Neural cell (in vitro differentiated cells): ENCODE measurements around the gene CPSF3. TPM values are rescaled to one million over a fixed set of nuclear protein-coding genes. Genes with fewer than 3 reads are reported as not detected.

Source experiments
- H2AFZ ChIP-seq: fragments of 200-600, 300-800 bp; sonication (generic), shearing (Covaris generic); 2 replicates; pipeline ENCODE4 v1.6.0; 2014; ENCODE audit warnings: low read depth, mild to moderate bottlenecking, antibody characterized with exemption, low read length, moderate library complexity
- H3F3A ChIP-seq: fragments of 200-600 bp; shearing (Covaris generic); 2 replicates; pipeline ENCODE4 v1.6.1; 2016; ENCODE audit warnings: mild to moderate bottlenecking, moderate library complexity, mixed read lengths, antibody characterized with exemption, low read length; ENCODE audit not compliant: insufficient read depth, poor library complexity, severe bottlenecking
- H3K27ac ChIP-seq: fragments of 200-600, 300-800 bp; sonication (generic), shearing (Covaris generic); 2 replicates; pipeline ENCODE4 v1.5.1; 2014; ENCODE audit warnings: mild to moderate bottlenecking, low read length, moderate library complexity
- H3K27me3 ChIP-seq: fragments of 300-800, 200-600 bp; sonication (generic), shearing (Covaris generic); 2 replicates; pipeline ENCODE4 v1.6.0; 2014; ENCODE audit warnings: mild to moderate bottlenecking, low read depth, low read length, moderate library complexity; ENCODE audit not compliant: insufficient read depth
- H3K36me3 ChIP-seq: fragments of 300-800, 200-600 bp; sonication (generic), shearing (Covaris generic); 2 replicates; pipeline ENCODE4 v1.5.1; 2014; ENCODE audit warnings: mild to moderate bottlenecking, antibody characterized with exemption, low read length, moderate library complexity; ENCODE audit not compliant: insufficient read depth
- H3K4me2 ChIP-seq: fragments of 300-800, 200-600 bp; sonication (generic), shearing (Covaris generic); 2 replicates; pipeline ENCODE4 v1.6.0; 2014; ENCODE audit warnings: mild to moderate bottlenecking, low read length
- H3K4me3 ChIP-seq: fragments of 300-800, 200-600 bp; sonication (generic), shearing (Covaris generic); 2 replicates; pipeline ENCODE4 v1.5.1; 2014; ENCODE audit warnings: mild to moderate bottlenecking, low read length, moderate library complexity
- H3K79me2 ChIP-seq: fragments of 200-600 bp; shearing (Covaris generic); replicated peaks from 2 replicates; pipeline ENCODE4 v1.6.0; 2014; ENCODE audit warnings: mild to moderate bottlenecking, low read length, moderate library complexity; ENCODE audit not compliant: insufficient read depth
- H3K9ac ChIP-seq: fragments of 300-800, 200-600 bp; sonication (generic), shearing (Covaris generic); 2 replicates; pipeline ENCODE4 v1.6.1; 2016; ENCODE audit warnings: mild to moderate bottlenecking, low read length, mixed read lengths
- H3K9me2 ChIP-seq: fragments of 200-600 bp; shearing (Covaris generic); 2 replicates; pipeline ENCODE4 v1.6.1; 2016; ENCODE audit warnings: mild to moderate bottlenecking, low read length, mixed read lengths; ENCODE audit not compliant: insufficient read depth
- H3K9me3 ChIP-seq: fragments of 200-600, 300-800 bp; sonication (generic), shearing (Covaris generic); 2 replicates; pipeline ENCODE4 v1.6.1; 2016; ENCODE audit warnings: mild to moderate bottlenecking, mixed run types, low read length, moderate library complexity, mixed read lengths
- H4K20me1 ChIP-seq: fragments of 200-600 bp; shearing (Covaris generic); 2 replicates; pipeline ENCODE4 v1.6.1; 2016; ENCODE audit warnings: mild to moderate bottlenecking, mixed run types; ENCODE audit not compliant: insufficient read depth
- CTCF ChIP-seq: fragments of 450-650 bp; IDR thresholded peaks from 2 replicates; pipeline ENCODE4 v1.5.1; 2014; ENCODE audit warnings: antibody characterized with exemption, mild to moderate bottlenecking, moderate library complexity; ENCODE audit not compliant: poor library complexity, severe bottlenecking
- EP300 ChIP-seq: fragments of 450-650 bp; conservative IDR thresholded peaks from 2 replicates; pipeline ENCODE4 v1.6.1; 2014; ENCODE audit warnings: antibody characterized with exemption, mild to moderate bottlenecking, moderate library complexity; ENCODE audit not compliant: poor library complexity, severe bottlenecking
- EZH2 ChIP-seq: fragments of 200-600, 300-800 bp; shearing (Covaris generic), sonication (generic); IDR thresholded peaks from 2 replicates; pipeline ENCODE4 v1.6.1; 2014; ENCODE audit warnings: antibody characterized with exemption, low read length, borderline replicate concordance, mild to moderate bottlenecking; ENCODE audit not compliant: insufficient read depth, poor library complexity, severe bottlenecking
- MXI1 ChIP-seq: fragments of 450-650 bp; conservative IDR thresholded peaks from 2 replicates; pipeline ENCODE4 v1.6.1; 2014; ENCODE audit warnings: antibody characterized with exemption, mild to moderate bottlenecking; ENCODE audit not compliant: poor library complexity, severe bottlenecking
- POLR2AphosphoS5 ChIP-seq: IDR thresholded peaks from 2 replicates; pipeline ENCODE4 v1.6.1; 2012
- RAD21 ChIP-seq: fragments of 450-650 bp; conservative IDR thresholded peaks from 2 replicates; pipeline ENCODE4 v1.6.1; 2014; ENCODE audit warnings: antibody characterized with exemption, mild to moderate bottlenecking, moderate library complexity
- SMC3 ChIP-seq: fragments of 450-650 bp; conservative IDR thresholded peaks from 2 replicates; pipeline ENCODE4 v1.6.1; 2014; ENCODE audit warnings: antibody characterized with exemption, mild to moderate bottlenecking, moderate library complexity; ENCODE audit not compliant: poor library complexity
- TAF1 ChIP-seq: IDR thresholded peaks from 2 replicates; pipeline ENCODE4 v1.6.1; 2012; ENCODE audit warnings: low read depth
- polyA plus RNA-seq: library from polyadenylated mRNA; depleted of rRNA; stranded (reverse); fragments of >200 nt; gene quantifications from 2 replicates; pipeline ENCODE4 v1.2.3, GENCODE V29; 2014
- TF ChIP-seq, protein P1 (sequence below): IDR thresholded peaks from 2 replicates; pipeline ENCODE4 v1.6.1; 2012; ENCODE audit warnings: borderline replicate concordance

CPSF3 gene
- polyA plus RNA-seq, 1 donor from 2014 or later = 56.0 TPM

GRCh38 chr2:9375857-9376428, 47.5 kb upstream of the CPSF3 start:
- H3K9ac ChIP-seq = no peak overlapping the region
- no peaks in the 10 kb centered on the region for H4K20me1 ChIP-seq
- no peak overlapping the region for H3K27ac ChIP-seq
- TF ChIP-seq MXI1 = no peak
- no peak for TF ChIP-seq CTCF
- TF ChIP-seq, protein P1, sequence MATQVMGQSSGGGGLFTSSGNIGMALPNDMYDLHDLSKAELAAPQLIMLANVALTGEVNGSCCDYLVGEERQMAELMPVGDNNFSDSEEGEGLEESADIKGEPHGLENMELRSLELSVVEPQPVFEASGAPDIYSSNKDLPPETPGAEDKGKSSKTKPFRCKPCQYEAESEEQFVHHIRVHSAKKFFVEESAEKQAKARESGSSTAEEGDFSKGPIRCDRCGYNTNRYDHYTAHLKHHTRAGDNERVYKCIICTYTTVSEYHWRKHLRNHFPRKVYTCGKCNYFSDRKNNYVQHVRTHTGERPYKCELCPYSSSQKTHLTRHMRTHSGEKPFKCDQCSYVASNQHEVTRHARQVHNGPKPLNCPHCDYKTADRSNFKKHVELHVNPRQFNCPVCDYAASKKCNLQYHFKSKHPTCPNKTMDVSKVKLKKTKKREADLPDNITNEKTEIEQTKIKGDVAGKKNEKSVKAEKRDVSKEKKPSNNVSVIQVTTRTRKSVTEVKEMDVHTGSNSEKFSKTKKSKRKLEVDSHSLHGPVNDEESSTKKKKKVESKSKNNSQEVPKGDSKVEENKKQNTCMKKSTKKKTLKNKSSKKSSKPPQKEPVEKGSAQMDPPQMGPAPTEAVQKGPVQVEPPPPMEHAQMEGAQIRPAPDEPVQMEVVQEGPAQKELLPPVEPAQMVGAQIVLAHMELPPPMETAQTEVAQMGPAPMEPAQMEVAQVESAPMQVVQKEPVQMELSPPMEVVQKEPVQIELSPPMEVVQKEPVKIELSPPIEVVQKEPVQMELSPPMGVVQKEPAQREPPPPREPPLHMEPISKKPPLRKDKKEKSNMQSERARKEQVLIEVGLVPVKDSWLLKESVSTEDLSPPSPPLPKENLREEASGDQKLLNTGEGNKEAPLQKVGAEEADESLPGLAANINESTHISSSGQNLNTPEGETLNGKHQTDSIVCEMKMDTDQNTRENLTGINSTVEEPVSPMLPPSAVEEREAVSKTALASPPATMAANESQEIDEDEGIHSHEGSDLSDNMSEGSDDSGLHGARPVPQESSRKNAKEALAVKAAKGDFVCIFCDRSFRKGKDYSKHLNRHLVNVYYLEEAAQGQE = no peak
- TF ChIP-seq SMC3 = no peak
- no peak for TF ChIP-seq RAD21
- TF ChIP-seq EZH2 = no peak
- TF ChIP-seq EP300 = no peak
- TF ChIP-seq TAF1 = no peak
- TF ChIP-seq POLR2AphosphoS5 = no peak
- no peaks in the 10 kb centered on the region for H3F3A ChIP-seq
- no peaks in the 10 kb centered on the region for H3K36me3 ChIP-seq
- no peaks in the 10 kb centered on the region for H3K79me2 ChIP-seq
- no peak overlapping the region for H2AFZ ChIP-seq
- H3K27me3 ChIP-seq = no peaks in the 10 kb centered on the region
- H3K4me3 ChIP-seq = no peak overlapping the region
- no peaks in the 10 kb centered on the region for H3K9me3 ChIP-seq
- H3K4me2 ChIP-seq = no peak overlapping the region
- H3K9me2 ChIP-seq = no peaks in the 10 kb centered on the region

DNA sequence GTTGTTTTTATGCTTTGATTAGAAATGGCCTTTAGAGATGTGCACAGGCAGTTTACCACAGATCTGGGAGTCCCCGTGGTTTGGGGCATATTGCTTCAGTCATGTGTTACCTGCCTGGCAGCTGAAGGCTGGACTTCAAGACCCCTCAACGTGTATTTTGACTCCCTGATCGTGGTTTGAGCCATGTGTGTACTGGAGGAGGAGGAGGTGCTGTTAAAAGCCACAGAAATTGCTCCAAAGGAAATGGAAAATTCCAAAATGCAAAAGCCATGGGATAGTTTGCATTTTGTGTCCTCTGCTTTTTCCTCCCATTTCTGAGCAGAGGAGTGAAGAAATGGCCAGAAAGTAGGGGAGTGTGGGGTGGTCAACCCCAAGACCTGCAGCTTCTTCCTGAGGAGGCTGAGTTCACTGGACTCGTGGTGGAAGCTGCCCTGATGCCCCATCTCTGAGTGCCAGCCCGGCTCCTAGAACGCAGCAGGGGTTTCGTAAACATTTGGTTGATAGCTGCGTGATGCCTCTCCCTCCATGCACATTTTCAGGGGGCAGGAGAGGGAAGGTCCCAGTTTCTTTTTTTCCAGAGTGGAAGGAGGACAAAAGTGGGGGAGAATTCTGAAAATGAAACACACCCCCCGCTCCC, 45.9 kb upstream of the CPSF3 start:
- Histone ChIP-seq H3K9me3 (no peaks in the 10 kb centered on the region), H3F3A (no peaks in the 10 kb centered on the region), H3K79me2 (no peaks in the 10 kb centered on the region), H4K20me1 (no peaks in the 10 kb centered on the region), H3K36me3 (no peaks in the 10 kb centered on the region), H3K27ac (no peak overlapping the region), H3K4me2 (no peak overlapping the region), H3K9ac (no peak overlapping the region), H3K27me3 (no peaks in the 10 kb centered on the region), H3K9me2 (no peaks in the 10 kb centered on the region), H2AFZ (no peak overlapping the region), H3K4me3 (no peak overlapping the region)
- TF ChIP-seq POLR2AphosphoS5 (no peak), RAD21 (no peak), EZH2 (no peak), EP300 (no peak), TAF1 (no peak), SMC3 (no peak), CTCF (no peak), MXI1 (no peak)
- TF ChIP-seq, protein P1 = no peak
